Prostate gland (tissue), 2 donors: ENCODE results near the gene KRT39.

Experiments
- POLR2A ChIP-seq: fragments of 450-650 bp; IDR thresholded peaks from one replicate; pipeline ENCODE4 v1.6.1; 2016; ENCODE audit warnings: antibody characterized with exemption, mild to moderate bottlenecking
- TF ChIP-seq, protein P1 (sequence below), 4 experiments: fragments of 200-600 bp in 2 of 4; fragments of 450-650 bp in 2 of 4; sonication (generic) in 2 of 4; IDR thresholded peaks; 1 replicate in 3 of 4; 2 replicates in 1 of 4; pipeline ENCODE4 v1.5.1; 2016 to 2019; ENCODE audit warnings: antibody characterized with exemption in 4 of 4, mild to moderate bottlenecking in 2 of 4, moderate library complexity in 2 of 4

DNA sequence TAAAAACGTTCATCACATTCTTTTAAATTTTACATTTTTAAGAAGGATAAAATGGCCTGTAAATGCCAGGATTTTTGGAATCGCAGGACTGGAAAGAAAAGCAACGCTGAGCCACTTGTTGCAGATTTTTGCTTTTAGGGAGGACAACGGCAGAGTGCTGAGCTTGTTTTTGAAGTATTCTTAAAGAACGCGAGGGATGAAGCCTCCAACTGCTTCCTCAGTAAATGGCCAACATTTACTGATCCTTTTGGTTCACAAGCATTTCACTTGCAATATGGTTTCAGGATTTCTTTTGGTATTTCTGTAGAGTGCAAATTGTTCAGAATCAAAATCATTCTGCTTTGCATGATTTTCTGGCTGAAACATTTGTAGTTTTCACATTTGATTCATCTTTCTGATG, 26.5 kb downstream of the KRT39 start:
- TF ChIP-seq, protein P1, sequence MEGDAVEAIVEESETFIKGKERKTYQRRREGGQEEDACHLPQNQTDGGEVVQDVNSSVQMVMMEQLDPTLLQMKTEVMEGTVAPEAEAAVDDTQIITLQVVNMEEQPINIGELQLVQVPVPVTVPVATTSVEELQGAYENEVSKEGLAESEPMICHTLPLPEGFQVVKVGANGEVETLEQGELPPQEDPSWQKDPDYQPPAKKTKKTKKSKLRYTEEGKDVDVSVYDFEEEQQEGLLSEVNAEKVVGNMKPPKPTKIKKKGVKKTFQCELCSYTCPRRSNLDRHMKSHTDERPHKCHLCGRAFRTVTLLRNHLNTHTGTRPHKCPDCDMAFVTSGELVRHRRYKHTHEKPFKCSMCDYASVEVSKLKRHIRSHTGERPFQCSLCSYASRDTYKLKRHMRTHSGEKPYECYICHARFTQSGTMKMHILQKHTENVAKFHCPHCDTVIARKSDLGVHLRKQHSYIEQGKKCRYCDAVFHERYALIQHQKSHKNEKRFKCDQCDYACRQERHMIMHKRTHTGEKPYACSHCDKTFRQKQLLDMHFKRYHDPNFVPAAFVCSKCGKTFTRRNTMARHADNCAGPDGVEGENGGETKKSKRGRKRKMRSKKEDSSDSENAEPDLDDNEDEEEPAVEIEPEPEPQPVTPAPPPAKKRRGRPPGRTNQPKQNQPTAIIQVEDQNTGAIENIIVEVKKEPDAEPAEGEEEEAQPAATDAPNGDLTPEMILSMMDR (IDR thresholded peaks at IDR 0.05): no peak
- no peak for TF ChIP-seq POLR2A
